ENCODE measurements around the gene SNX7.

DNA sequence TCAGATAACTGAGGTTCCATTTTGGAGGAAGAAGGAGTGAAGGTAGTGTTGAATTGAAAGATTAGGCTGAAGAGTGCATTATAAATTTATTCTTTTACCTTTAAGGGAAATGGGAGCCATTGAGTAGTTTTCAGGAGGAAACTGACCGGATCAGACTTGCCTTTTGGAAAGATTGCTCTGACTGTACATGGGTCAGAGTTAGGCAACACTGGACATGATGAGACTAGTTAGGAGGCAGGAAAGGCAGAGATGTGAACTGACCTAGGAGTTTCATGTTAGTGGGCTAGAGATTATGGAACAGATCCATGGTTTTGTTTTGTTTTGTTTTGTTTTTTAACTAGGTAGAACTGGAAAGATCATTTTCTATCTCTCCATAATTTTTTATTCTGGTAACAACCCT is 78.2 kb downstream of the SNX7 start:
- TF ChIP-seq, protein P1, sequence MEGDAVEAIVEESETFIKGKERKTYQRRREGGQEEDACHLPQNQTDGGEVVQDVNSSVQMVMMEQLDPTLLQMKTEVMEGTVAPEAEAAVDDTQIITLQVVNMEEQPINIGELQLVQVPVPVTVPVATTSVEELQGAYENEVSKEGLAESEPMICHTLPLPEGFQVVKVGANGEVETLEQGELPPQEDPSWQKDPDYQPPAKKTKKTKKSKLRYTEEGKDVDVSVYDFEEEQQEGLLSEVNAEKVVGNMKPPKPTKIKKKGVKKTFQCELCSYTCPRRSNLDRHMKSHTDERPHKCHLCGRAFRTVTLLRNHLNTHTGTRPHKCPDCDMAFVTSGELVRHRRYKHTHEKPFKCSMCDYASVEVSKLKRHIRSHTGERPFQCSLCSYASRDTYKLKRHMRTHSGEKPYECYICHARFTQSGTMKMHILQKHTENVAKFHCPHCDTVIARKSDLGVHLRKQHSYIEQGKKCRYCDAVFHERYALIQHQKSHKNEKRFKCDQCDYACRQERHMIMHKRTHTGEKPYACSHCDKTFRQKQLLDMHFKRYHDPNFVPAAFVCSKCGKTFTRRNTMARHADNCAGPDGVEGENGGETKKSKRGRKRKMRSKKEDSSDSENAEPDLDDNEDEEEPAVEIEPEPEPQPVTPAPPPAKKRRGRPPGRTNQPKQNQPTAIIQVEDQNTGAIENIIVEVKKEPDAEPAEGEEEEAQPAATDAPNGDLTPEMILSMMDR (conservative IDR thresholded peaks at IDR 0.05 in 1 of 2, IDR thresholded peaks at IDR 0.05 in 1 of 2; ENCODE audit: extremely low read depth in 1 of 2, insufficient read depth in 1 of 2, low read depth in 1 of 2, low read length in 2 of 2): no peak
- no peak for TF ChIP-seq EZH2 (IDR thresholded peaks at IDR 0.05; ENCODE audit: borderline replicate concordance, low read length)
